ENCODE results near the gene CPEB2.
A peak's percentile ranks its signal among the peaks of the same experiment; 100 is the strongest.

Gene CPEB2

DNA sequence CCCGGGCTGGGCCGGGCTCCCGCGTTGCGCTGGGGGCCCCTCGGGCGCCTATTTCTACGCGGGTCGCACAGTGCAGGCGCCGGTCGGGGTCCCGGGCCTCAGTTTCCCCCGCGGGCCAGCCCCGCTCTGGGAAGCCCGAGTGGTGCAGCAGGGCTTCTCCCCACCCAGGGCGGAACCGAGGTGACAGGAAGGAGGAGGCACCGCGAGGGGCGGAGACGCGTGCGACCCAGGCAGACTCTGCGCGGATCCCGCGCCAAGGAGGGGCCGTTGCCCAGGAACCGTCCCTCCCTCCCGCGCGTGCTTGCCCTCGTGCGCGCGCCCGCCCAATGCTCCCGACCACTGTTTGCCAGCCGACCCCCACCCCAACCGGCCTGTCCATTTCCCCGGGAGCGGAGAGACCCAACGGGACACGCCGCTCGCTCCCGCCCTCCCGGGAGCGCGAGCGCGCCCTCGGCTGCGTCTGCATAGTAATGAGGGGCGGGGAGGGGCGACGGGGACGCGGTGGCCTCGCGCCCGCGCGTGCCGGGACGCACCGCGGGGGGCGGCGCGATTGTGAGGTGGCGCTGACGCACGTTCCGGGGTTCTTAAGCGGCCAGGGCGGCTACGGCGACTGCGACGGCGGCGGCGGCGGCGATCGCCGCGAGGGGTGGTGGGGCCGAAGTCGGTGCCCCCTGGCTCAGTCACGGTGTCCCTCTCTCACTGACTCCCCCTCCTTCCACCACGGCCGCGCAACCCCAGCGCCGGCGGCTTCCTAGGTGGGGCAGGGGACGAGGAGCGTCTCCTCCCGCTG lies at the start of gene CPEB2:
CPEB2 (plus strand) TSS at position 613 of the 790 bp plus-strand sequence. CDS start 193 bp downstream, outside the sequence.
- peak; percentile 81 to 99 (median 93) for DNase-seq

DNA sequence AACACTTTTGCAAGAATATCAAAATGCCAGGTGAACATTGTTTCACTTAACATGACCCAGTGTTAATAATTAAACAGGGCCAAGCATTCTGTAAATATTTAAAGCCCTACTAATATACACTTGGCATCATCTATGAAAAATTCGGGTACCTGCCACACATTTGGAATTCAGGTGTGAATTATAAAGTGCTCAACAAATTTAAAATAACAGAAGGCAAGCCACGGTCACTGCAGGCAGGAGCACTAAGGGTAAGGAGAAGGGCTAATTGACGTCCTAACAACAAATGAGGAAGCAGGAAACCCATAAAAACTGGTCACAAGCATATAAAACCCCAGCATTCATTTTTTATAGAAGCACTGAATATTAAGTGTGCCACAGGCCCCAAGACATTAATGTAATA lies 43.8 kb upstream of the CPEB2 start:
- DNase-seq = no peak

DNA sequence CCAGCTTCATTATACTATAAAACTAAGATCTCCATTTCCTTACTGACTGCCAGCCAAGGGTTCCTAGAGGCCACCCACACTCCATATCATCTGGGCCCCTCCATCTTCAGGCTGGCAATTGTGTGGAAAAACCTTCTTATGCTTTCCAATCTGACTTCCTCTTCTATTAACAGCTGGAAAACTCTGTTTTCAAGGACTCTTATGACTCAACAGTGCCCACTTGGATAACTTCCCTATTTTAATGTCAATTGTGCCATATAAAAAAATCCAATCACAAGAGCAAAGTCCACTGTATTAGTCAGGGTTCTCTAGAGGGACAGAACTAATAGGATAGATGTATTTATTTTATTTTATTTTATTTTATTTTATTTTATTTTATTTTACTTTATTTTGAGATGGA lies 41.0 kb upstream of the CPEB2 start:
- no peak for DNase-seq

DNA sequence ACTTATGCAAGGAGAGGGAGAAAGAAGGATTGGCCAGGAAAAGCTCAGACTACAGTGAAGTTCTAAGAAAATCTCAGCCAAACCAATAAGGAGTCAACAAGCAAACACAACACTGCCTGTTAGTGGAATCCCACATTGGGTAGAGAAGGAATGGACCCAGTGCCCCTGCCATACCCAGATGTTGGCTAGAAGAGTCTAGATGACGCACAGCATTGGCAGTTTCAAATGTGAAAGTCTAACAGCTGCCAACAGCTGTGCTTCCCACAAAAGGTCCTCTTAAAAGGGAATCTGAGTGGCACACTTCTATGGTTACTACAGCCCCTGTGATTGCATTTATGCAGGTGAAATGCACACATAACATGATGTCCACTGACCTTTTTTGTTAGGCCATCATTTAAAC lies 37.2 kb upstream of the CPEB2 start:
- DNase-seq = no peak

DNA sequence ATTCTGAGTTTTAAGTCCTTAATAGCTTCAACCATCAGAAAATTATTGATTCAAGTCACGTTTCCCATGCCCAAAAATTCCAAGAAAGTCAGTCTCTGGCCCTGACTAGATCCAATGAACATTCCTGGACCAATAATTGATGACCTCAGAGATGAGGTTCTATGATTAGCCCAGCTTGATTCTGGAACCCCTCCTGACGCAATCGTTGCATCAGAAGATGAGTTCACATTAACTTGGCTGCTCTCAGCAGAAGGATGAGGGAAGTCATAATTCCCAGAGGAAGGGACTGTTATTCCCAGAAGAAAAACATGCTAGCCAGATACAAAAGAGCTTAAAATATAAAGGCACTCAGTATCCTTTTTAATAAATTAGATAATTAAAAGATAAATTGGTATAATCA lies 34.3 kb upstream of the CPEB2 start:
- no peak for DNase-seq

DNA sequence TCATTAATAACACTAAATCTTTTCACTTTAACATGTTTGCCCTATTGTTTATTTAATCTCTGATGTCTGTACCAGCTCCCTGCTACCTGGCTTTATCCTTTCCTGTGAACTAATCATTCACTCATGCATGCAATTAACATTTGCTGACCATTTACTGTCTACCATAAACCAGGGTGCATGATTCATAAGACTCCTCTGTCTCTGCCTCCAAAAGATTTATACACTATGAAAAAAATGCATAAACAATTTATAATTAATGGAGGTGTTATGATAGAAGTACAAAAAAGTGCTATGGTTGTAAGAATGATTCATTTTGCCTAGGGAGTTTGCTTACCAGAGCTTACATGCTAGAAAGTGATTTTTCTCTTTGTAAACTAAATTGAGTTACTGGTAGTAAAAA lies 24.5 kb upstream of the CPEB2 start:
- DNase-seq = no peak

DNA sequence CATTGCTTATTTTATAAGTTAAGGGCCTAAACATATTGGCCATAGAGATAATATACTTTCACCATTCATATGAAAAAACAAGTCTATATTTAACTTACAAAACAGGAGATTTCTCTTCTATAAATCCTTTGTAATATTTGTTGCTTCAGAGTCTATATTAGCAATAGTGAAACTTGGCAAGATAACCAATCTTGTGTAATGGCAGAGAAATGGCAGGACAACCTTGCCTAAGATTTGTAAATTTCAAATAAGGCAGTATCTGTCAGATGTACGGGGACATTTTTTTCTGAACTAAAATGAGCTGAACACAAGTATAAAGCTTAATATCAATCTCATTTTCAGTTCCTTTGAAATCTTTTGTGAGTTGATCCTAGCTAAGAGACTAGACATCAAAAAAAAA lies 17.8 kb upstream of the CPEB2 start:
- no peak for DNase-seq

DNA sequence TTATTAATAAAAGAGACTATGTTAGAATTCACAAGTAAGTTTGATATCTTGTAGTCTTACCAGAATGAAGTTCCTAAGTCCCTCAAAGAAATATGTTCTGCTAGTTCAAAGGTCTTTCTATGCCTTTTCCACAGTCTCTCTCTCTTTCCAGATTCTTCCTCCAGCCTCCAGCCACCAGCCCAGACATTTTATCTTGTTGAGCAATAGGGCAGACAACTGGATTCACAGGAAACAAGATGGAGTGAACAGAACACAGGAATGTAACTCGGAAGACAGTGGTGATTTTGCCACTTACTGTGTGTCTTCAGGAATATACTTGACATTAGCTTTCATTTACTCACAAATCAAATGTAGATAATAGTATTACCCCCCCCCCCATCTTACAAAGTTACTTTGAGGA lies 17.1 kb upstream of the CPEB2 start:
- DNase-seq = no peak

DNA sequence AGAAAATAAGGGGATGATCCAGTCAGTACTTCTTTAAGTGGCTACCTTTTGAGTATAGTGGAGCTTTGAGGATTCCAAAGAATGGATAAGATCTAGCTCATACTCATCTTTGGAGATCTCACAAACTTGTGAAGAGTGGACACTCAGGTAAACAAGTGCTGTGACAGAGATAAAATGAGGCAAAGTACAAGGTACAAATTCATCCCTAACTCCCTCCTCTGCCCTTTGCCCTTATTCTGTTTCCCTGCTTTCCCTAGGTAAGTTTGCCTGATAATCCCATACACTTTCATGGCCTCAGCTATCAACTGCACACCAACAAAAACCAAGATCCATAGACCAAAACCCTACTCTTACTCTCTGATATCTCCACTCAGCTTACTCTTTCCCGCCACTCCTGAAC lies 16.4 kb upstream of the CPEB2 start:
- no peak for DNase-seq

DNA sequence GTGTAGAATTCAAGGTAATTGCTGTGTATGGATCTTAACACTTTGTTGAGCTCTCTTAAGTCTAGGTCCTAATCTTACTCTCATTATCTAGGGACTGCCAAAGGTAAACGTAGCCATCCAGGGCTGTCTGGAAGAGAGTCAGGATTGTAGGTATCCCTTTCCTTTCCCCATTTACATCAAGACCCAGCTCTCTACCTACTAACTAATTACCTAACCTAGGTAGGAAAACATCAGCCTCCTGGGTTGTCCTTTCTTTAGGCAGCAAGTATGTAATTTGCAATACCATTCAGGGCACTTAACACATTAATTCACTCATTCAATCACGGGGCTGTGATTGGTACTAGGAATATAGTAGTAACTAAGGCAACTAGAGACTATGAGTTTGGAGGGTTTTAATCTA lies 15.2 kb upstream of the CPEB2 start:
- no peak for DNase-seq

DNA sequence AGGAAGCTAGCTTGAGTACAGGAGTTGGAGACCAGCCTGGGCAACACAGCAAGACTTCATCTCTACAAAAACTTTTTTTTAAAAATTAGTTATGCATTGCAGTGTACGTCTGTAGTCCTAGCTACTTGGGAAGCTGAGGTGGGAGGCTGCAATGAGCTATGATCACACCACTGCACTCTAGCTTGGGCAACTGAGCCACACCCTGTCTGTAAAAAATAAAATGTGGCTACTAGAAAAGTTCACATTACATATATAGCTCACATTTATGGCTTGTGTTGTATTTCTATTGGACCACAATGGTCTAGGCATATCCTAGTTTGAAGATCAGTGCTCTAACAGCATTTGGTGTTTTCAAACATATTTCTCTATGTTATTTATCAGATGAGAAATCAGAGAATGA lies 11.8 kb upstream of the CPEB2 start:
- DNase-seq = no peak

DNA sequence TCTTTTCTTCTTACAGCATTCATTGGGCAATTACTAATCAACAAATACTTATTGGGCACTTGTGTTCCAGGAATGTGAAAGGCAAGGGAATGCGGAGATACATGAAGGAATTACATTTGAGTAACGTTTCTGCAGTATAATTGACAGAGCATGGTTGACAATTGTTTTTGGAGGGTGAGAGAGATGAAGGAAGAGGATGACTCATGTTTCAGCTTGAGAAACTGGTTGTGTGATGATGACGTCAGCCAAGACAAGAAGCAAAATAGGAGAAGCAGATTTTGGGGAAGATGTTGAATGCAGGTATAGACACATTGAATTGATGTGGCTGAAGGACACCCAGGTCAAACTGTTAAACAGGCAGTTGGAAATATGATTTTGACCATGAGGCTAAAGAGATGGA lies 8.0 kb upstream of the CPEB2 start:
- DNase-seq = no peak

DNA sequence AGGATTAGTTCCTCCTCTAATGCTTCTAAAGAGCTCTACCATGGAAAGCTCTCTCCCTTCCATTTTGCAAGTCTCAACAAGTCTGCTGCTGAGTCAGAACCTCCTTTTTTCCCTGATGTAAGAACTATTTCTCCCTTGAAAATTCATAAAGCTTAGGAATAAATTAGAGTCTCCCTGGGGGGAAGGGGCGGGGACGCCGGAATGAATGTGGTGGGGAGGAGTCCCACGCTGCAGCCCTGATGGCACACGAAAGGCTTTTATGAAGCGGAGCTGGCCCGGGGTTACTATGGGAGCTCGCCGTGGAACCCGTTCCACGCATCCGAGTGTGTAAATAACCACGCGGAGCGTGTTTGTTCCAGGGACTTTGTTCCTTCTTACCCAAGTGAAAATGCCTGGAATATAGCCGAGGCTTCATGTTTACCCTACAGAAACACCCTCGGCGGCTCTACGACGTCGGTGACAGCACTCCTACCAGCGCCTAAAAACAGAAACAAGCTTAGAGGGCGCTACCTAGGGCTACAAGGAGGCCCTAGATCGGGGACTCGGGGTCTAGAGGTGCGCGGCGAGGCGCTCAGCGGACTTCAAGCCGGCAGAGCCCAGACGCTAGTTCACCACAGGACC lies 923 bp upstream of the CPEB2 start:
- peak; percentile 47 to 85 (median 64) for DNase-seq

DNA sequence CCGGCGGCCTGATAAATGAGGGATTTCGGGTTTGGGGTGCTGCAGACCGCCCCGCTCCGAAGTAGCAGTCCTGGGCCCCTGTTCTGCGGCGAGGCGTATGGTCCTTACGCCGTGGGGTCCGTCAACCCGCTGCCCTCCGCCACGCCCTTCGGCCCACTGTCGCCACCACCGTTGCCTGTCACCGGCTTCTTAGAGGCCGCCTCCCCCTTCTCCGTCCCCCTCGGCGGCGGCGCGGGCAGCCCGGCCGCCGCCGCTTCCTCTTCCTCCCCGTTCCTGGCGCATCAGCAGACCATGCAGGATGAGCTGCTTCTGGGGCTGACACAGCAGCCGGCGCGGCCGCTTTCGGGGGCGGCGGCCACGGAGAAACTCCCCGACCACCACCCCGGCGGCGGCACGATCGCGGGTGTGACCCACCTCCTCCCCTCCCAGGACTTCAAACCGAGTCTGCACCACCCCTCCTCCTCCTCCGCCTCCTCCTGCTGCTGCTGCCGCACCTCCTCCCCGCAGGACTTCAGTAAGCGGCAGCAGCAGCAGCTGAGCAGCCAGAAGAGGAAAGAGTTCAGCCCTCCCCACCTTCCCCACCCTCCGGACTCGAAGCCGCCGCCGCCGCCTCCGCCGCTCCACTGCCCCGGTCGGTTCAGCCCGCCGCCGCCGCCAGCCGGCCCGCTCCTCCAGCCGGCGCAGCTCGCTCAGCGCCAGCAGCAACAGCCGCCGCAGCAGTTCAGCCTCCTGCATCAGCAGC lies 549 bp downstream of the CPEB2 start:
- peak; percentile 77 to 85 (median 80) for DNase-seq

DNA sequence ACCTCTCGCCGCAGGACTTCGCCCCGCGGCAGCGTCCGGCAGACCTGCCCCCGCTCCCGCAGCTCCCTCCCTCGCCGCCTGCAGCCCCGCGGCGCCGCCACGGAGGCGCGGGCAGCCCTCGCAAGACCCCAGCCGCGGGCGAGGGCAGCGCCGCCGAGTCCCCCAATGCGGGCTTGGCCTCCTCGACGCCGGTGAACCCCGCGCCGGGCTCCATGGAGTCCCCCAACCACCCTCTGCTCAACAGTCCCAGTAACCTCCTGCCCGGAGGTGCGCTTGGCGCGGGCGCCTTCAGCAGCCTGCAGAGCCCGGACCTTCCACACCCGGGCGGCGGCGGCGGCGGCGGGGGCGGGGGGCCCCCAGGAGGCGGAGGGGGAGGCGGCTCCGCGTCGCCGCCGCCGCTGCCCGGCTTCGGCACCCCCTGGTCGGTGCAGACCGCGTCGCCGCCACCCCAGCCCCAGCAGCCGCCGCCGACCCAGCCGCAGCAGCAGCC lies 1.2 kb downstream of the CPEB2 start:
- DNase-seq = peak; percentile 44 to 77 (median 60)

DNA sequence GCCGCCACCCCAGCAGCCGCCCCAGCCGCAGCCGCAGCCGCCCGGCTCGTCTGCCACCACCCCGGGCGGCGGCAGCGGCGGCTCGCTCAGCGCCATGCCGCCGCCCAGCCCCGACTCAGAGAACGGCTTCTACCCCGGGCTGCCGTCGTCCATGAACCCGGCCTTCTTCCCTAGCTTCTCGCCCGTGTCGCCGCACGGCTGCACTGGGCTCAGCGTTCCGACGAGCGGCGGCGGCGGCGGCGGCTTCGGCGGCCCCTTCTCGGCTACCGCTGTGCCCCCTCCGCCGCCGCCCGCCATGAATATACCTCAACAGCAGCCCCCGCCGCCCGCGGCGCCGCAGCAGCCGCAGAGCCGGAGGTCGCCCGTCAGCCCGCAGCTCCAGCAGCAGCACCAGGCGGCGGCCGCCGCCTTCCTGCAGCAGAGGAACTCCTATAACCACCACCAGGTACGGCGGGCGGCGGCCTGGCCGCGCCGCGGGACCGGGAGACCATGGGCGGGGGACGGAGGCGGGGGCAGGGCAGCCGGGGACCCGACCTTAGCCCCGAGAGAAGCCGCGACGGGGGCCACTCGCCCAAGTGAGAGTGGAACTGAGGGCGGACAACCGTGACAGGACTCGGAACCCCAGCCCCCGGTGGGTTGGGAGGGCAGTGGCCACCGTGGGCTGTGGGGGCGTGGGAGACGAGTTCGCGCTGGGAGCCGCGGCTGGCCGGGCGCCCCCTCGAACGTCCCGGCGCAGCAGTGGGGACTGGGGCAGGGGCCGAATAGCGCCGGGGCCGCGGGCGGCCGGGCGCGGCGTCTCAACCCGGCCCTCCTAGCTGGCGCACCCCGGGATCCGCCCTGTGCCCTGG lies 1.8 kb downstream of the CPEB2 start:
- peak; percentile 44 to 68 (median 62) for DNase-seq

DNA sequence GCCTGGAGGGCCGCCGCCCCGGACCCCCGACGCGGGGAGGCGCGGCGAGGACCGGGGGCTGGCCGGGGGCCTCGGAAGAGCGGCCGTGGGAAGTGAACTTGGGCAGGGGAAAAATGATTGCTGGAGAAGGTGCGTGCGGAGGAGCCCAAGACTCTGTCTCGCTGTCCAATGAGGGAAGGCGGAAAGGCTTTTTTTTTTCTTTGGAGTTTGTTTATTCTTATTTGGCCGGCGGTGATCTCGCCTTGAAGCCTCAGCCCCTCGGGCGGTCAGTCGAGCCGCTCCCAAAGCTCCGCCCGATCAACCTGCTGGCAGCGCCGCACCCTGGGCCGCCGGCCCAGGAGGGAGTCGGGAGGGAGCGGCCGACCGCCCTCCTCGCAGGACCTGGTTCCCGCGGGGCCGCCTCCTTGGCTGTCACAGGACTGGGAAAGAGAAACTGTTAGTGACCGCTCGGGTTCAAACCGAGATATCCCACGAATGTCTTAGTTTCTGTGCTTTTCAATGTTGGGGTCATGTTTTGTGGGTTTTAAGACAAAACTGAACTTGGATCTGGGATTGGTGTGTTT lies 2.5 kb downstream of the CPEB2 start:
- DNase-seq = peak in 4 of 6 experiments; percentile 11 to 25 (median 20)

DNA sequence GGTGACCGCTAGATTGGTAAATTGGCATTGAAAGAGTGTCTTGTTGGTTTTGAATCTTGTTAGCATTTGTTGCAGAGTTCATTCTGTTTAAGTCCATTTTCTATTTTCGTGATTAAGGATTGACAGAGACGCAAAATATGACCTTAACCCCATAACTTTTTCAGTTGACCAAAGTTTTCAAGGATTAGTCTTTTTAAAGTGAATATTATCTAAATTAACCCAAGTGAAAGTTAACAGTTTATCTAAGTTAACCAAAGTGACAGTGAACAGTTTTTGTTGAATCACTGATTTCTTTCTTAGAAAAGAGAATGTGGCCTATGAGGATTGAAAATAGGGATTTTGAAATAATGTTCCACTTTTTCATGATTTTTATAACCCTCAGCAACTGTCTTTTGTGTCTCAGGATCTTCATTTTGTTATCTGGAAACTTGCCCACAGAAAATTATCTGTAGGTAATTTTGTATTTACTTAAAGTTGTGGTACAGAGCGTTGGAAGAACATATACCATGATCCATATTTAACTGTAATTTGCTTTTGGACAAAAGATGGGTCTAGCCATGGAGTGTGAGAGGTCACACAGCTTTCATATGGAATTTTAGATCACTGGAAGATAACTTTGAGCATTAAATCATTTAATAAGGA lies 3.3 kb downstream of the CPEB2 start:
- DNase-seq = no peak

DNA sequence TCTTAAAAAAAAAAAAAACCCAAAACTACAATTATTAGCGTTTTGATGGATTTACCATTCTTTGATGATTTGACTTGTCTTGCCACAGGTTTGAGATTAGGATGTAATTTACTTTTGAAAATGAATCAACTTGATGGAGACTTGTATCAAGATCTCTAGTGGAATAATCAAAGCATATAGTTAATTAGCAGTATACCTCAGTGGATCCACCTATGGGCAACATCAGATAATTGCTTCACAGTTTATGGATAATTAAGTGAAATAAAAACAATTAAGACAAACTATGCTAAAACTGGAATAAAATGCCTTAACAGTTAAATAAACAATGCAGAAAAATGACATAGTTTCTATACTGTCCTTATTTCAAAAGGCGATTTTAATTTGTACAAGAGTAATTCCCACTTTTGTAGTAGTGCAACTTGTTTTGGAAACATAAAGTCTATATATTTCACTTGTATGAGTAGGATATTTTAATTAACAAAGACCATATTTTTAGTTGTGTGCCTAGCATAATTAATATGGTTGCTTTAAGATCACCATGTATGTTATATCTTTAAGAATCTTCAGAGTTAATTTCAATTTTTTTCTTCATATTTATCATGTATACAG lies 4.2 kb downstream of the CPEB2 start:
- DNase-seq = peak in 3 of 6 experiments; percentile 4 to 30 (median 14)

DNA sequence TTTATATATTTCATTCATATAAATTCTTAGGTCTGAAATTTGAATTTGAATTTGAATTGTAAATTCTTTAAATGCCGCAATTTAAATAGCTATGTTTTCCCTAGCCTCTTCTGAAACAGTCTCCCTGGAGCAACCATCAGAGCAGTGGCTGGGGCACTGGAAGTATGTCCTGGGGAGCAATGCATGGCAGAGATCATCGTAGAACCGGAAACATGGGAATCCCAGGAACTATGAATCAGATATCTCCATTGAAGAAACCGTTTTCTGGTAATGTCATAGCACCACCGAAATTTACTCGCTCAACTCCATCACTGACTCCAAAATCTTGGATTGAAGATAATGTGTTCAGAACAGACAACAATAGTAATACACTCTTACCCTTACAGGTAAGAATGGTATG lies 4.9 kb downstream of the CPEB2 start:
- no peak for DNase-seq

DNA sequence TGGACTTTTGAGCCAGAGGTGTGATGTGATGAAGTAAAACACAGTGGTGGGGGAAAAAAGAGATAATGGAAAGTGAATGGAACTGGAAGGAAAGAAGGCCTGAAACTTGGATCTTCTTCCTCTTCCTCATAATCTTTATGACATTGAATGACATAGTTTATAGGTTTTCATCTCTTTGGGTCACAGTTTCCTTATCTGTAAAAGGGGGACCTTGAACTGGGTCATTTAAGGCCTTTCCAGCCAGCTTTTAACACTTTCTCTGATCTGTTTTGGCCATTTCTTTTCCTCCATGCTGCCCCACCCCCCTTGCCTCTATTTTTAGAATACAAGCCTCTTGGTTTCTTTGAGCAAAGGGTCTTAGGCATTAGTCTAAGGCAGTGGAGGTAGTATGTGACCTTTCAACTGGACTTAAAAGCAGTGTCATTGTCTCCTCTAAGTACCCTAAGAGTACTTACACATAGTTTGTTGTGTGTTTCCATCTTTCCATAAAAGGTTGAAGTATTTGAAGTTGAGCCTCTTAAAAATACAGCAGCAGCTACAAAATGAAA lies 7.8 kb downstream of the CPEB2 start:
- no peak for DNase-seq
